Subcutaneous abdominal adipose tissue (tissue), 5 donors: ENCODE measurements around the gene C1orf74.

Source experiments
- H3K27ac ChIP-seq: one replicate; pipeline ENCODE4 v1.7.0; 2013; ENCODE audit warnings: low read depth, mild to moderate bottlenecking, inconsistent platforms, low read length, moderate library complexity
- H3K27me3 ChIP-seq, 5 donors: one replicate each; pipeline ENCODE4 v1.7.0; 2013; ENCODE audit warnings: low read length in 5 of 5, inconsistent platforms in 1 of 5; ENCODE audit not compliant: control insufficient read depth in 5 of 5, insufficient read depth in 4 of 5
- H3K36me3 ChIP-seq, 5 donors: one replicate each; pipeline ENCODE4 v1.7.0; 2013; ENCODE audit warnings: low read length in 5 of 5; ENCODE audit not compliant: control insufficient read depth in 5 of 5, insufficient read depth in 5 of 5
- H3K4me1 ChIP-seq, 5 donors: one replicate each; pipeline ENCODE4 v1.7.0; 2013; ENCODE audit warnings: low read length in 5 of 5, mild to moderate bottlenecking in 3 of 5, moderate library complexity in 1 of 5; ENCODE audit not compliant: control insufficient read depth in 5 of 5, insufficient read depth in 5 of 5
- H3K4me3 ChIP-seq, 5 donors: one replicate each; pipeline ENCODE4 v1.7.0; 2013; ENCODE audit warnings: low read length in 5 of 5, low read depth in 1 of 5
- H3K9ac ChIP-seq, 5 donors: one replicate each; pipeline ENCODE4 v1.7.0; 2013; ENCODE audit warnings: low read length in 5 of 5, mild to moderate bottlenecking in 4 of 5, moderate library complexity in 3 of 5
- H3K9me3 ChIP-seq, 5 donors: one replicate each; pipeline ENCODE4 v1.7.0; 2013; ENCODE audit warnings: low read length in 5 of 5; ENCODE audit not compliant: control insufficient read depth in 5 of 5
- donor health status: healthy.
- donor health status: healthy.
- donor health status: healthy.
- donor health status: healthy.
- donor health status: healthy.

The C1orf74 gene

DNA sequence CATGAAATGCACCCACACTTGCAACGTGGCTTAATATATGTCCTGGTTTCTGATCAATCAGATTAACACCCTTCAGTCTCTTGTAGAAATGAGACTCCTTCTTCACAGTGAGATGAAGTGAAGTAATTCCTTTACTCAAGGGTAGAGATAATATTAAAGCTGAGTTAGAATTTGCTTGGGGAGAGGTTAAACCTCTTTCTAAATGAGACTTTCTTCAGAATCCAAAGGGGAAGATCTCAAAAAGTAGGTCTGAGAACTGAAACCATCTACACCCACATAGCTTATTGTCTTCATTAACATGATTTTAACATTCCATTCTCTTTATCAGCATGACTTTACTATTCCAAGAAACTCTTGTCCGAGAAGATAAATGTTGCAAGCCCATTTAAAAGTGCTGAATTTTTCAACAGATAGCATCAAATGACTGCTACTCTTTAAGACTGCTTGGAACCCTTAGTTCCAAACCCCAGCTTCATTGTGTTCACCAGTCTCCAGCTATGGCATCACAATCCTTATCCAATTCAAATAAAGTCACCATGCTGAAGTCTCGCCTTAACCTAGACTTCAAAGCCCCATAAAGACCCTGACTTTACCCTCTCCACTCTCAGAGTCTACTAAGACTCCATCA, 47.8 kb downstream of the C1orf74 start:
- no peak overlapping the region for H3K27ac ChIP-seq
- H3K36me3 ChIP-seq: no peaks in the 10 kb centered on the region
- H3K9me3 ChIP-seq: no peaks in the 10 kb centered on the region
- no peaks in the 10 kb centered on the region for H3K27me3 ChIP-seq
- H3K4me1 ChIP-seq: peaks cover 8 to 21% (median 19%) of the 10 kb centered on the region in 5 donors
- H3K9ac ChIP-seq: no peak overlapping the region
- H3K4me3 ChIP-seq: no peak overlapping the region

DNA sequence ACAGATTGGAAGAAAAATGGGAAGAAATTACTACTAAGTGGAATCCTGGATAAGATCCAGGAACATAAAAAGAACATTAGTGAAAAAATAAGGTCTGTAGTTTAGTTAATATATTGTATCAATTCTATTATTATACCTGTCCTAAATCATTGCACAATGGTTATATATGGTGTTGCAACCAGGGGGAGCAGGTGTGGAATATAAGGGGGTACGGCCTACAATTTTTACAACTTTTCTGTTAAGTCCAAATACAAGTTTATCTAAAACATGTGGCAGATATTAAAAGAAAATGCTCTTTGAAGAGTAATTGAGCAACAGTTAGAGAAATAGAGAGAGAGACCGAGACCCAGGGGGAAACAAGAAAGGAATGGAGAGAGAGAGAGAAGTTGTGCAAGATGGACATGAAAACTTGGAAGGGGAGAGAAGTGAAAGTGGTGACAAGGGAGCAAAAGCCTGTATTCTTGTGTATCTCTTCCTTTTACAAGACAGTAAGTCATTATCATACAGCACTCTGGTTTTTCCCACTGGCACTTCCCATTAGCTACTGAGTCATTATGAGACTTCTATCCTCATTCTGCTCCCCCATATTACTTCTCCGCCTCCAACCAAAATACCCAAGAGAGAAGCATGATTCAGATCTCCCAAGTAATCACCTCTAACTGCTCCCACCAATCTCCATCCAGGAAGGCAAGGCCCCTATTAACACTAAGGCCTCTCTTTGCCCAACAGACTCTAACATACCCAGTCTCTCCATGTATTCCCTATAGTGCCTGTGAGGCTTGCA, 50.8 kb downstream of the C1orf74 start:
- Histone ChIP-seq H3K9me3 (no peaks in the 10 kb centered on the region), H3K4me3 (no peak overlapping the region), H3K36me3 (no peaks in the 10 kb centered on the region), H3K27ac (peak overlapping the region; percentile 64), H3K9ac (peak overlapping the region in 1 of 5 donors; percentile 22), H3K4me1 (peaks cover 8 to 23% (median 18%) of the 10 kb centered on the region in 5 donors), H3K27me3 (no peaks in the 10 kb centered on the region)

DNA sequence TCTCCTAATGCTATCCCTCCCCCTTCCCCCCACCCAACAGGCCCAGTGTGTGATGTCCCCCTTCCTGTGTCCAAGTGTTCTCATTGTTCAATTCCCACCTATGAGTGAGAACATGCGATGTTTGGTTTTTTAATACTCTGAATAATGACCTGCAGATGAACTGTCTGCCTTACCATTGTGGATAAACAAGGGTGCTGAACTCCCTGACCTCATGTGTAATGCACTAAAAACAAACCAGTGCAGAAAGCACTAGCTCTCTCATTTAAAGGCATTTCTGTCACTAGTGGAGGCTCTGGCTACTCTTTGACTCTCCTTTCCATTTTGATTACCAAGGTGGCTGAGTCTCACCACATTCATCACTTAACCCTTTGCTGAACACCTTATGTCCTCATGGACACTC, 51.6 kb downstream of the C1orf74 start:
- no peak overlapping the region for H3K9ac ChIP-seq
- peak overlapping the region; percentile 64 for H3K27ac ChIP-seq
- no peak overlapping the region for H3K4me3 ChIP-seq
- H3K27me3 ChIP-seq: no peaks in the 10 kb centered on the region
- H3K9me3 ChIP-seq: no peaks in the 10 kb centered on the region
- peaks cover 8 to 27% (median 18%) of the 10 kb centered on the region in 5 donors for H3K4me1 ChIP-seq
- H3K36me3 ChIP-seq: no peaks in the 10 kb centered on the region

DNA sequence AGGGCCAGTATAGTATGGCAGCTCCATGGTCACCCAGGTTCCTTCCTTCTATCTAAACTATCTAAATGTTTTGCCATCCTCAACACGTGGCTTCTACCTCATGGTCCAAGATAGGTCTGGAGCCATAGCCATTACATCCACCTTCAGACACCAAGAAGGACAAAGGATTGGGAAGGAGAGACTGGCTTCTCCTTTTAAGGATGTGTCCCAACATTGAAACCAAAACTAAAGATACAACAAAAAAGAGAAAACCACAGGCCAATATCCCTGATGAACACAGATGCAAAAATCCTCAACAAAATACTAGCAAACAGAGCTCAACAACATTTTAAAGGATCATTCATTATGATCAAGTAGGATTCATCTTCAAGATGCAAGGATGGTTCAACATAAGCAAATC, 54.9 kb downstream of the C1orf74 start:
- Histone ChIP-seq H3K9ac (no peak overlapping the region), H3K4me1 (peaks cover 8 to 27% (median 18%) of the 10 kb centered on the region in 5 donors), H3K27ac (no peak overlapping the region), H3K36me3 (peaks cover 0 to 3% (median 0%) of the 10 kb centered on the region in 5 donors), H3K4me3 (no peak overlapping the region), H3K27me3 (no peaks in the 10 kb centered on the region), H3K9me3 (no peaks in the 10 kb centered on the region)
